Liver (tissue), 3 donors: ENCODE data around the gene ULK4.
"Not testable (repeated sequence)": the region's sequence is repeated elsewhere in the genome, so short reads cannot be mapped to it uniquely, and the experiment has no call there.

ENCODE experiments used
- CTCF ChIP-seq: fragments of 150-350 bp; IDR thresholded peaks from 2 replicates; pipeline ENCODE4 v1.5.1; 2017; ENCODE audit warnings: improper control_type of control experiment, low read depth, low read length; ENCODE audit not compliant: missing input control
- FOXA1 ChIP-seq: IDR thresholded peaks from 2 replicates; pipeline ENCODE4 v1.6.1; 2016; ENCODE audit warnings: antibody characterized with exemption
- RAD21 ChIP-seq, 2 donors: IDR thresholded peaks; 2 replicates each; pipeline ENCODE4 v1.6.1; 2016; ENCODE audit warnings: antibody characterized with exemption in 2 of 2, mild to moderate bottlenecking in 2 of 2
- REST ChIP-seq: IDR thresholded peaks from 2 replicates; pipeline ENCODE4 v1.6.1; 2016; ENCODE audit warnings: antibody characterized with exemption, mild to moderate bottlenecking
- SP1 ChIP-seq: IDR thresholded peaks from 2 replicates; pipeline ENCODE4 v1.6.1; 2018; ENCODE audit warnings: antibody characterized with exemption, mild to moderate bottlenecking
- TAF1 ChIP-seq: conservative IDR thresholded peaks from 2 replicates; pipeline ENCODE4 v1.6.1; 2016; ENCODE audit warnings: antibody characterized with exemption, mild to moderate bottlenecking
- YY1 ChIP-seq: IDR thresholded peaks from 2 replicates; pipeline ENCODE4 v1.6.1; 2016; ENCODE audit warnings: antibody characterized with exemption, mild to moderate bottlenecking
- ZBTB33 ChIP-seq: IDR thresholded peaks from 2 replicates; pipeline ENCODE4 v1.6.1; 2016; ENCODE audit warnings: antibody characterized with exemption
- donor health status: healthy.
- donor health status: healthy.

GRCh38 chr3:41284934-41285333 is 677.0 kb downstream of the ULK4 start:
- TF ChIP-seq CTCF; REST; SP1; TAF1; YY1; FOXA1; RAD21 (IDR thresholded peaks at IDR 0.05); ZBTB33: not testable (repeated sequence)
